ENCODE measurements around the gene SGF29.
"Not testable (repeated sequence)": the region's sequence is repeated elsewhere in the genome, so short reads cannot be mapped to it uniquely, and the experiment has no call there.

DNA sequence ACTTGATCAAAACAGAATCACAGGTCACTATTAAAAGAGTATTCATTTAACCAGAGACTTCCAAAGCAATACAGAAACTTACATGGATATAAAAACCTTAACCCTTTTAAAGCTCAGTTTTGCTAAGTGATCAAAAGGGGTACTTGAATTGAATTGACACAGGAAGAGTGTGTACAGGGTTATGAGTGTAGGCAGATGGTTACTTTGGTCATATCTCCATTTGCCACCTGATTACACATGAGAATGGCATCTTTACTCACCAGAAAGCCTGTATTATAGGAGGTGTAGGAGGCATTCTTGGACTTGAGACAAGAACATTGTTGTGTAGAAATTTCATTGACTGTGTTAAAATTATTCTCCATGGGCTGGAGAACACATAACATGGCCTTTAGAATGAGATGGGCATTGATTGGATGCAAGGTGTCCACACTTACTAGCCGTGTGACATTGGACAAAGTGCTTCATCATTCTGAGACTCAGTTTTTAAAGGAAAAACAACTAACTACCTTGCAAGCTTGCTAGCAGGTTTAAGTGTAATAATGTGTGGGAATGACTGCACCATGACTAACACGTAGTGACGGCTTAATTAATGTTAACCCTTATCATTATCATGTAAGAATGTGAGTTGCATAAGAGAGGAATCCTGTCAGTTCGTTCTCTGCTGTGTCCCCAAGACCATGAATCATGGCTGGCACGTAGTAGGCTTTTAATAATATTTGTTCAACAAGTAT lies 82.5 kb downstream of the SGF29 start:
- not testable (repeated sequence) for TF ChIP-seq POLR2A, POLR2AphosphoS5 (IDR thresholded peaks at IDR 0.05)
- TF ChIP-seq, protein P1, sequence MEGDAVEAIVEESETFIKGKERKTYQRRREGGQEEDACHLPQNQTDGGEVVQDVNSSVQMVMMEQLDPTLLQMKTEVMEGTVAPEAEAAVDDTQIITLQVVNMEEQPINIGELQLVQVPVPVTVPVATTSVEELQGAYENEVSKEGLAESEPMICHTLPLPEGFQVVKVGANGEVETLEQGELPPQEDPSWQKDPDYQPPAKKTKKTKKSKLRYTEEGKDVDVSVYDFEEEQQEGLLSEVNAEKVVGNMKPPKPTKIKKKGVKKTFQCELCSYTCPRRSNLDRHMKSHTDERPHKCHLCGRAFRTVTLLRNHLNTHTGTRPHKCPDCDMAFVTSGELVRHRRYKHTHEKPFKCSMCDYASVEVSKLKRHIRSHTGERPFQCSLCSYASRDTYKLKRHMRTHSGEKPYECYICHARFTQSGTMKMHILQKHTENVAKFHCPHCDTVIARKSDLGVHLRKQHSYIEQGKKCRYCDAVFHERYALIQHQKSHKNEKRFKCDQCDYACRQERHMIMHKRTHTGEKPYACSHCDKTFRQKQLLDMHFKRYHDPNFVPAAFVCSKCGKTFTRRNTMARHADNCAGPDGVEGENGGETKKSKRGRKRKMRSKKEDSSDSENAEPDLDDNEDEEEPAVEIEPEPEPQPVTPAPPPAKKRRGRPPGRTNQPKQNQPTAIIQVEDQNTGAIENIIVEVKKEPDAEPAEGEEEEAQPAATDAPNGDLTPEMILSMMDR (IDR thresholded peaks at IDR 0.05) = not testable (repeated sequence)
